ENCODE data around the gene ITGBL1. TPM values are rescaled to one million over a fixed set of nuclear protein-coding genes. Genes with fewer than 3 reads are reported as not detected.

The ITGBL1 gene, protein sequence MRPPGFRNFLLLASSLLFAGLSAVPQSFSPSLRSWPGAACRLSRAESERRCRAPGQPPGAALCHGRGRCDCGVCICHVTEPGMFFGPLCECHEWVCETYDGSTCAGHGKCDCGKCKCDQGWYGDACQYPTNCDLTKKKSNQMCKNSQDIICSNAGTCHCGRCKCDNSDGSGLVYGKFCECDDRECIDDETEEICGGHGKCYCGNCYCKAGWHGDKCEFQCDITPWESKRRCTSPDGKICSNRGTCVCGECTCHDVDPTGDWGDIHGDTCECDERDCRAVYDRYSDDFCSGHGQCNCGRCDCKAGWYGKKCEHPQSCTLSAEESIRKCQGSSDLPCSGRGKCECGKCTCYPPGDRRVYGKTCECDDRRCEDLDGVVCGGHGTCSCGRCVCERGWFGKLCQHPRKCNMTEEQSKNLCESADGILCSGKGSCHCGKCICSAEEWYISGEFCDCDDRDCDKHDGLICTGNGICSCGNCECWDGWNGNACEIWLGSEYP
- total RNA-seq (2014; rRNA removed; shearing (Covaris generic)): 39.5 and 44.0 TPM in 2 replicates
- 39.9 and 51.4 TPM in 2 replicates for polyA plus RNA-seq (2015; cell fraction: cytosol; rRNA removed)
- polyA plus RNA-seq (2015; cell fraction: nucleus; rRNA removed): 87.8 and 96.9 TPM in 2 replicates

DNA sequence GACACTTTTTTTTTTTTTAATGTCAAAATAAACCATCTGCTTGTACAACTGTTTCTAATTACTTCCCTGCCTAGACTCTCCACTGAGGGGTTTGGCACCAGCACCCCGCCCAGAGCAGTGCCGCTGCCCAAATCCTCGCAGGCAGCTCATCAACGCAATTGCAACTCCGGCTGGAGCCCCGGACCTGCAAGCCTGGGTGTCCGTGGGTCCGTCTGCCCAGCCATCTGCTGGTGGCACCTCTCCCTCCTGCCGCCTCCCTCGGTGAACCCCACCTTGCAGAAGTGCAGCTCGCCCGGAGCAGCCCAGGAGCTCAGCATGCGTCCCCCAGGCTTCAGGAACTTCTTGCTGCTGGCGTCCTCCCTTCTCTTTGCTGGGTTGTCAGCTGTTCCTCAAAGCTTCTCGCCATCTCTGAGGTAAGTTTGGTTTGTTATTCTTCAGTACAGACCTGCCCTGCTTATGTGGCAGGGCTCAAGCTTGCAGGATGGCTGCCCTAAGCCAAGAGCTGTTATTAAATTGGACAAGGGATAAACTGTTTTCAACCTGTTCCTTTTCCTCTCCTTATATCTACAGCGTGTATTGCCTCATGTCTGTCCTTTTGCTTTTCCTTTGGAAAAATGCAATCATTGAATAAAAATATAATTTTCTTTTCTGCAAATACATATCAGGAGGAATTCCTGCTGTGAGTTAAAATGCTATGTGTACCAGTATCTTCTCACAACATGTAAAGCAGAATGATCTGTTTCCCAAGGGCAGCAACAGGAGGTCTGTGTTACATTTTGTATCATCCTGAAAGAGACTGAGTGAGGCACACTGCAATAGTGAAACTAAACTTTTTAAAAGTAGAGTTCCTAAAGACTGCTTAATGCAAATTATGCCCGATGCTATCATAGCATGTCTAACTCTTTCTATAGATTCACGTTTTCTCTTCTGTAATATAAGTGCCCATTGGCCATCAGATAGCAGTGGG lies at the start of gene ITGBL1:
Gene ITGBL1, plus strand, starts transcription at position 157 of the 967 bp plus-strand sequence. Its CDS starts 159 bp downstream, at position 316.
- DNase-seq (ENCODE audit: low read depth): peak; percentile 57

DNA sequence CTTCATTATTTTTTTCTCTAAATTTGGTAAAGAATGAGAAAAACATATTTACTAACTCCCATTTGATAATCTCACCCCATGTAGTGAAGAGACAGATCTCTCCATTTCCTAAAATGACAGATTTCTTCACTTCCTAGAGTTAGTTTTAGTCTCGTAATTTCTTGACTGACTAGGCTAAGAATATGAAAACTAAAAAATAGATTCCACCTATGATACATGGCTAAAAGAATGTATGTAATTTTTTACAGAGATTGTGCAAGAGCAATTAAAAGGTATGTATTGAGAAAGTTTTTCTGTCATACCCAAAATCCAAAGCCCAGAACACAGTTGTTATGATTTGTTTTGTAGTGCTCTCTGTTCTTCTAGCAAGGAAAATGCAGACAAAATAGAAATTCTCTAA lies 45.7 kb upstream of the ITGBL1 start:
- no peak for DNase-seq (ENCODE audit: low read depth)

DNA sequence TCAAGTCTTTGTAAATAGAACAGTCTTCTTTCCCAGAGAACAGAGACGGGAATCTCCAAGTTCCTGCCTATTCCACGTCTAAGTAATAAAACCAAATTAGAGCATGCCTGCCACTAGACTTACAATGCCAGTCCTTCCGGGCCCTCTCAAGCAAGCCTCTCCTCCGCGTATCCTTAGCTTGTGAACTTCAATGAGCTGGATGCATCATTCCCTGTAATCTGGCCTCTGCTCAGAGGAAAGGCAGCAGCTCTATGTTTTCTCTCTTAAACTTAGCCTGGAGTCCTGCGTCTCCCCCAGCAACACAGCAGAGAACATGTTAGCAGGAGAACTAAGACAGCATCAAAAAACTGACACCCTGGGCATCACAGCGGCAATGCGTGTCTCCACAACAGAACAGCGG lies 44.3 kb upstream of the ITGBL1 start:
- no peak for DNase-seq (ENCODE audit: low read depth)

DNA sequence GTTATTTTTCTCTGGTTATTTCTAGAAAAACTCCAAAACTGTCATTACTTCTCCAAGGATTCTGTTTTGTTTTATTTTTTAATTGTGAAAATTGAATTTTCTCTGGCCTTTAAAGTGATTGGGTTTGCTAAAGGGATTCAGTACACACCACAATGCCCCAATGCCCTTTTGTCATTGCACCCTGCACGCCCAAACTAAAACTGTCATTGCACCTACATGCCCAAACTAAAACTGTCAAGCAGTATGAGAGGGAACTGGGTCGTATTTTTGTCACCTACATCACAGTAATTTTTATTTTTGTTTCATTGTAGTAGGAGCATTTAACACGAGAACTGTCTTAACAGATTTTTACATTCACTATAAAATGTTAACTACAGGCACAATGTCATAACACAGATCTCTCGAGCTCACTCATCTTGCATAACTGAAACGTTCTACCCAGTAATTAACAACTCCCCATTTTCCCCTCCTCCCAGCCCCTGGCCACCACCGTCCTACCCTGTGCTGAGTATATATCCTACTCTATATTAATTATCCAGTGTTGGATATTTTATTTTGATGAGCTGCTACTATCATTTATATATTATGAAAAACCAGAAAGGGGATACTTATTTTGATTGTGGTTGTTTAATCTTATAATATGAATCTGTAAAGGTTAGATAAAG lies 43.4 kb upstream of the ITGBL1 start:
- DNase-seq (ENCODE audit: low read depth): no peak

DNA sequence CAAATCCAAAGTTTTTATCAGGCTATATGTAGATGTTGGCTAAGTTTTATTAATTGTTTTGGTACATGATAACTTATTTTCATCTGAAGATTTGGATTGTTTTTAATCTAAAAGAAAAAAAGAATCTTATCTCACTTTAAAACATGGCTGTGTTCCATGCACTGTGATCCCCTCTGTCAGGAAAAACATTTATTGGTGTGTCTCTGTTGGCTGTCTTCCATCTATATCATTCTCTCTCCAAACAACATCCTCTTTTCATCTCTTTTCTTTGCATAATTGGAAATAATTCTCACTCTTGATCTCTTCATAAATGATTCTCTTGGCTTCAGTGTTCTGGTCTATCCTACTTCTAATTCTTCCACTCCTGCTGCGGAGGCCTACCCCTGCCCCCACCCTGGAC lies 40.4 kb upstream of the ITGBL1 start:
- DNase-seq (ENCODE audit: low read depth): no peak

DNA sequence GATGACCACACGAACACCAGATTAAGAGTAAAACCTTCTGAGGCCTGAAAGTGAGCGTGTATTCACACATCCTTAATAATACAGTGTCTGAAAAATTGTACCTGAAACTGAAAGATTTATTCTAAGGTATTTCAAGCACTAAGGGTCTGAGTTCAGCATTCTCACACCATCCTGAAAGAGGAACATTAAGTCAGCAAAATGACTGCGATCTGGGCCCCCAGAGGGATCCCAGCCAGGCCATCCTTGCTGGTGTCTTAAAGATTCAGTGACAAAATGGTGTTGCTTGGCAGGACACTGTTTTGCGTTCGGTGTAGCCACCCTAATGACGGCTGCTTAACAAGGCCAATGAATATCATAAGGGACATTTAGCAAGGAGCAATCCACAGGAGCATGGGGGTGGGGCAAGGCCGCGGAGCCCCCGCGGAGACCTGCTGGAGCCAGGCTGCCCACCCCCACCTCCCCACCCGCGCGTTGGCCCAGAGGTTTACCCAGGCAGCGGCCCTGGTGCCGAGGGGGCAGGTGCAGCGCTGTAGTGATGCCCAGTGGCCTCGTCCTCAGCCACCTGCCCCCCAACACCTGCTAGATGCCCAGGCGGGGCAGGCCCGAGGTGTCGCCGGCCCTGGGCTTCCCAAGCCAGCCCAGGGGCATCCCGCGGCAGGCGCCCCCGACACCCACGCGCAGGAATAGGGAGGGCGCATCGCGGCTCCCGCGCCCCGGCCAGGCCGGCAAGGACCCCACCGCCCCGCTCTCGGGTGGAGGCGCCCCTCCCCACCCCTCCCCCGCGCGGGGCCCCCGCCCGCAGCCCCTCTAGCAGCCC lies 36.9 kb upstream of the ITGBL1 start:
- no peak for DNase-seq (ENCODE audit: low read depth)

DNA sequence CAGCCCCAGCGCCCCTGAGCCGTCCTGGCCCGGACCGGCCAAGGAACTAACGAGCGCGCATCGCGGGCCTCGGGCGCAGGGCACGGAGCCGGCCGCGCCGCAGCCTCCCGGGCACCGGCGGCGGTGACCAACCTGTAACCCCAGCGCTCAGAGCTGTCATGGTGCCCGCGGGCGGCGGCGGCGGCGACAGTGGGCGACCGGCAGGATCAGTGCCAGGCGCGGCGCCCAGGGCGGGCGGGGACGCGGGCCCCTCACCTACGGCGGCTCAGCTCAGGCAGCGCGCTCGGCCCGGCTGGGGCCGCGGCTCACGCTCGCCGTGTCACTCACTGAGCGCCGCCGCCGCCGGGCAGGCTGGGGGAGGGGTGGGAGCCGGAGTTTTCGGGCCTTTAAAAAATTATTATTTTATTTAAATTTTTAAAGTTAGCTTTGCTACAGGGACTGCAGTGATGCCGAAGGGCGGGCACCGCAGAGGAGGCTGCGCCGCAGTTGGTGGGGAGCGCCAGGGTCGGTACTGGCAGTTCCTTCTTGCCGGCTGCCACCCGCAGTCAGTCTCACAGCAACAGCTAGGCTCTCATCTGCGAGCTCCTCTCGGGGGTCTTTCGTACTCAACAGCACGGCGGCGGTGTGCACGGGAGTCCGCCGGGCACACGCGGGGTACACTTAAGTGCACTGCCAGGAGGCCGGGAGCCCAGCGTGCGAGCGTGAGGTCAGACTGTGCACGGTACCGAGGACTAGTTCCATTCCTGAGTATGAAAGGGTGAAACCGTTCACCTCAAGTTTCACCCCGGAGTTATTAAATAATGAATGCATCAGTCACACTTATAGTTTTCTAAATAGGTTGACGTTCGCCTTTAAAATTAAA lies 36.1 kb upstream of the ITGBL1 start, which contains the start of gene NALCN:
Gene NALCN, minus strand, starts transcription at position 328 of the 862 bp plus-strand sequence. CDS start 17,382 bp downstream, outside the sequence.
- DNase-seq (ENCODE audit: low read depth): peak; percentile 34

DNA sequence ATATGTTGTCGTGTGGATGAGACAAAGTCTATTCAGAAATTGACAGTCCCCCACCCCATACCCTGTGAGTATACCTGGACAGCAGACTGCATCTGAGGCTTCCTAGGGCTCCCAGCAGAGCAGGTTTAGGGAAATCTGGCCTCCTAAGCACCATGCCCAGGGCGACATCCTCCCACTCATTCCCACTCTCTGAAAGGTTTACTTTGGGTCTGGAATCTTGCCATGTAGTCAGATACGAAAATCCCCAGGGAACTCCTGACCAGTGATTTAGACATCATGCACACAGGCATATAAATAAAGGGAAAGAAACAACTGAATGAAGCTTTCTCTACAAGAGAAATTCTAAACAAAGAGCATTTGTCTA lies 35.5 kb upstream of the ITGBL1 start:
- DNase-seq (ENCODE audit: low read depth): peak; percentile 66

DNA sequence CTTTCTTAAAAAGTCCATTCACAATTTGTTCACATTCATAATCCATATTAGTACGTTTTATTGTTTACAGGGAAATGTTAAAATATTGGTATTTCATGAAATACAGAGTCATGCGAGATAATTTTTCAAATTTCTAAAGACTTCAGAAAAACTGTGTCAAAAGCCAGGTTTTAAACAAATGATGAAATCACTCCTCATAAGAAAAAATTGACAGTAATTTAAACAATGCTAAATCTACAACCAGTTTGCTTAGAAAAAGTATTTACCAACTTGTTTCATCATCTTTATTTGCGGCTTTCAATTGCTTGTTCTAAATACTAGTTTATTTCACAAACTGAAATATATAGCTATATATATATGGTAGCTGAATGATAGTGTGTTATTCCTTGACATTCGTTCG lies 35.0 kb upstream of the ITGBL1 start:
- DNase-seq (ENCODE audit: low read depth): no peak

DNA sequence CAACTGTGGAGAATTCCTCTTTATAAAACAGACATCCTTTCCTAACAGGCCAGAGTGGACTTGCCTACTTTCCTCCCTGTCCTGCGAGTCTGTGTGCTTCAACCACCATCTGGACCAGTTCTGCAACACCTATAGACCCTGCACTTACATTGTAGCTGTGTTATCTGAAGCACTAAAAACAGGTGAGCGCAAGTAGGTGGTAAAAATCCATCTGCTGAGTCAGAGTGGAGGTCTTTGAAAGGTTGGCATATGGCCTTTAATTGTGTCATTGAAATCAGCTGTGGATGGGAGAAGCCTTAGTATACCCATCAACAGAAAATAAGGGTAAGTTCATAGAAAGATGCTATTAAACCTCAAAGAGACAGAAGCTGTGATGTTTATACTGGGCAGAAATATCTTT lies 28.6 kb upstream of the ITGBL1 start:
- DNase-seq (ENCODE audit: low read depth): no peak

DNA sequence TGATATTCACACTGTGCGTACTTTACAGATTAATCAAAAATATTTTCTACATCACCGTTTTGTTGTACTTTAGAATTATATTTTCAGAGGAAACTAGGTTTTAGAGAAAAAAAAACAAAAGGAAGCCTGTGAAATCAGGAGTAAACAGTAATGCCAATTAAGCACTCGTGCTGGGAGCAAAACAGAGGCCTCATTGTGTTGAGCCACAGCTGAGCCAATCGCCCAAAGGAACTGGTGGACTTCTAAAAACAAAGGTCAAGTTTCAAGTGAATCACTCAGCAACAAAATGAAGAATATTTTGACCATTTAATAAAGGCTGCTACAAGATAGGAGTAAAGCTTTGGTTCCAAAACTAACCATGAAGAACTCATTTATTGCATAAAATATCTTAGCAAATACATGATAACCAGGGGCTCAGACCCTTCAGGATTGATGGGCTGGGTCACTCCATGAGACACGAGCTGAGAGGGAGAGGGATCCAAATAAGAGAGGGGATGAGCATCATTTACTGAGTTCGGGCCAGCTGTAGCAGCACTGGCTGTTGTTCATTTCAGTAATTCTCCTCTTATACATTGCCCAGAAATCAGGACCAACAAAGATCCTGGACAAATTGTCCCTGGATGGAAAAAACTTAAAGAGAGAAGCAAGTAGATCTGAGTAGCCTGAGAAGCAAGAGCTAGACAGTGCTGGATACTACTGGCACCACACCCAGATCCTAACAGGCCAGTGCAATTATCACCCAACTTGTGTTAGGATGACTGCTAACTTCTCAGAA lies 27.9 kb upstream of the ITGBL1 start:
- DNase-seq (ENCODE audit: low read depth): peak; percentile 55

DNA sequence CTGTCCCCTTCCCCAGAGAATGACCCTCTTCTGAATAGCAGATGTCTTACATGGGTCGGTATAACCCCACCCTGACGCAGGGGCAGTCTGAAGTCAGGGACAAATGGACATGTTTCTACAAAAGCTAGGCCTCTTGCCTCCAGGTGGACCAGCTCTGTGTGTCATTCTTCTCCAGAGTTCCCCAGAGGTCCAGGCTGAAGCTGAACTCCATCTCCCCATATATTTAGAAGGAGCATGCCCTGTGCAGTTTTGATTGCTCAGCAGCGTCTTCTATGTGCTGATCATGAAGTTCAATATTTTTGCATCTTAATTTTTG lies 27.4 kb upstream of the ITGBL1 start:
- no peak for DNase-seq (ENCODE audit: low read depth)

DNA sequence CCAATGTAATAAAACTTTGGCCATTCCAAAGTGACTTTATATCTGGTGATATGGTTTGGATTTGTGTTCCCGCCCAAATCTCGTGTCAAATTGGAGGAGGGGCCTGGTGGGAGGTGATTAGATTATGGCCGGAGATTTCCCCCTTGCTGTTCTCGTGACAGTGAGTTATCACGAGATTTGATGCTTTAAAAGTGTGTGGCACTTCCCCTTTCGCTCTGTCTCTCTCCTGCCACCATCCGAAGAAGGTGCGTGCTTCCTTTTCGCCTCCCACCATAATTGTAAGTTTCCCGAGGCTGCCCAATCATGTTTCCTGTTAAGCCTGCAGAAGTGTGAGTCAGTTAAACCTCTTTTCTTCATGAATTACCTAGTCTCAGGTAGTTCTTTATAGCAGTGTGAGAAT lies 26.9 kb upstream of the ITGBL1 start:
- DNase-seq (ENCODE audit: low read depth): no peak

DNA sequence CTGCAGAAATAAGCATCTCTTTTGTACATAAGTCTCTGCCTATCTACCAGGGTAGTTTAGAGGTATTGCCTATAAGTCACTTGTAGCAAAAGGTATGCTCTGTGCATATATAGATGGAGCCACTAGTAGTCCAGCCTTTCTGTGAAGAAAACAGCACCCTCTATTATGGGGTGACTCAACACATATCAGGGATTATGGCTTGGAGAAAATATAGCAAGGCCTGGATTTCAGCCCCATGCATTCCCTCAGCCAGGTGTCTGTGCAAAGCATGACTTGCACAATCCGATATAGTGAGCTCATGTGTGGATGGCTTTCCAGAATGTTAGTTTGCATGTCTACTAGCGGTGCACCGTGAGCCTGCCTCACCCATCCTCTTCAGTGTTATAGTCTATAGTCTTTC lies 22.7 kb upstream of the ITGBL1 start:
- DNase-seq (ENCODE audit: low read depth): peak; percentile 42

DNA sequence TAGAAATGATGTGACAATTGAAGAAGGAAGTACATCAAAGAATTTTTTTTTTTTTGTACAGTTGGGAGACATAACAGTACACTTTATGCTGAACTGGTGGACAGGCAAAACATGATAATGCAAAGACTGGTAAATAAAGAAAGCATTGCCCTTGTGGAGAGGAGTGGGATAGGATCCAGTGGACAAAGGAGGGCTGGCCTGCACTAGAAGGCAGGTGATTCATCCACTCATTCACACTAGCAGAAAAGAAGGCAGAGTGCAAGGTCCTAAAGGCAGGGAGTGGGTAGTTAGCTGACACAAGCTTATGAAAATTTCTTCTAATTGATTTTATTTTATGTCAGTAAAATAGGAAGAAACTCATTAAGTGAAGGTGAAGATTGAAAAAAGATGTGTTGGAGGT lies 18.6 kb upstream of the ITGBL1 start:
- peak; percentile 52 for DNase-seq (ENCODE audit: low read depth)

DNA sequence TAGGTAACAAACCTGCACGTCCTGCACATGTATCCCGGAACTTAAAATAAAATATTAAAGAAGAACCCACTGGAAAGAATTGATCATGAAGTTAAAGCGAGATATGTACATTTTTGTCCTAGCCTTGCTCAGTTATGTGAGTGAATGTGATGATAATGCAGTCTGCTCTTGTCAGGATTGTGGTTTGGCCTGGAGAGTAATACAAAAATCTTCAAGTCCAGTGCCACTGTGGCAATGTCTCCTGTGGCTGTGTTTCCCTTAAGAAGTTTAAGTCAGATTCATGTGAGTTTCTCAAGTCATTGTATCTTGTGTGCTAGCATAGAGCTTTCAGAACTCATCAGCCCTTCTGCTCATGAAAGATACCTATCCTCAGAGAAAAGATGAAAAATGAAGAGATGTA lies 18.0 kb upstream of the ITGBL1 start:
- no peak for DNase-seq (ENCODE audit: low read depth)

DNA sequence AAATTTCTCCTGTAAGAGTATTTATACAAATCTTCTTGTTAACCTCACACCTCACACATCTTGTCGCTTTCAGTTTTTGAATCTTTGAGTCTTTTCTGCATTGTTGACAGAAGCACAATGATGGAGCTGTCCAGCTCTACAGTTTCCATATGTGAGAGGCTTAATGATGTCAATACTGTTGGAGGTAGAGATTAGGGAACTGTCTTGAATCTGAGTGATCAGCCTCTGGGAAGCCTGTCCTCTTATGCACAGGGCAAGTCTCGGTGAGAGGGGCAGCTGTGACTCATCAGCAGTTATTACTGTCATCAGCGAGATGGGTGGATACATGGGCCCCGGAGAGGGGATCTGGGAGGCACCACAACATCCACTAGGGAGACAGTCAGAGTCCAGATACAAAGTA lies 4.6 kb upstream of the ITGBL1 start:
- DNase-seq (ENCODE audit: low read depth): peak; percentile 67

Data from HT1080 (cell line).